ENCODE measurements around the gene GADD45G. TPM values are rescaled to one million over a fixed set of nuclear protein-coding genes. Genes with fewer than 3 reads are reported as not detected.

GADD45G gene
- total and polyA plus RNA-seq, 12 donors = 9.4 to 125 (median 21.2) TPM

GRCh38 chr9:89595646-89596045 lies 9.2 kb upstream of the GADD45G start:
- 87 to 90% methylated on average over 3 of the region's 3 CpGs for WGBS, 2 donors
- no peak overlapping the region for H3K27ac ChIP-seq
- DNase-seq (no peak), ATAC-seq (no peak)
- no peak for TF ChIP-seq CTCF (IDR thresholded peaks at IDR 0.05)
- peaks cover 0 to 2% (median 0%) of the 10 kb centered on the region in 9 donors for H3K4me1 ChIP-seq
- H3K36me3 ChIP-seq = no peaks in the 10 kb centered on the region
- intact Hi-C loops (cut with DNase I) = loop anchor here in 8 of 10 donors (5.0 to 10.0 kb wide), 4 partner anchors 1159 to 1279 kb away; no protein-coding TSS in a partner anchor
- H3K9me3 ChIP-seq = no peaks in the 10 kb centered on the region
- H3K27me3 ChIP-seq = peaks cover 0 to 7% (median 0%) of the 10 kb centered on the region in 7 donors
- H3K4me3 ChIP-seq = no peak overlapping the region

GRCh38 chr9:89596937-89597555 lies 7.8 kb upstream of the GADD45G start:
- DNase-seq = no peak
- WGBS, 2 donors = 72 to 74% methylated on average over 13 of the region's 13 CpGs
- no peak for TF ChIP-seq CTCF (IDR thresholded peaks at IDR 0.05)
- Histone ChIP-seq H3K27ac (no peak overlapping the region), H3K27me3 (peaks cover 0 to 4% (median 0%) of the 10 kb centered on the region in 7 donors), H3K9me3 (no peaks in the 10 kb centered on the region), H3K4me1 (peaks cover 0 to 2% (median 0%) of the 10 kb centered on the region in 9 donors), H3K4me3 (no peak overlapping the region), H3K36me3 (no peaks in the 10 kb centered on the region)
- intact Hi-C loops (cut with DNase I) = loop anchor here in 8 of 10 donors (5.0 to 10.0 kb wide), 4 partner anchors 1158 to 1278 kb away; no protein-coding TSS in a partner anchor
- ATAC-seq = no peak

GRCh38 chr9:89597711-89598362 lies 7.0 kb upstream of the GADD45G start:
- peak in 1 of 2 donors; percentile 61 for DNase-seq
- intact Hi-C loops (cut with DNase I) = loop anchor here in 8 of 10 donors (1.0 to 10.0 kb wide), 8 partner anchors 501 to 1277 kb away; no protein-coding TSS in a partner anchor
- Histone ChIP-seq H3K9me3 (no peaks in the 10 kb centered on the region), H3K4me3 (no peak overlapping the region), H3K27ac (no peak overlapping the region), H3K4me1 (peaks cover 0 to 2% (median under 1%) of the 10 kb centered on the region in 9 donors), H3K36me3 (no peaks in the 10 kb centered on the region), H3K27me3 (peaks cover 0 to 4% (median 0%) of the 10 kb centered on the region in 7 donors)
- 55 to 57% methylated on average over 7 of the region's 7 CpGs for WGBS, 2 donors
- peak in 7 of 8 donors; percentile 40 to 67 (median 59) for ATAC-seq
- peak; percentile 59 to 89 (median 83) for TF ChIP-seq CTCF (IDR thresholded peaks at IDR 0.05)

GRCh38 chr9:89598363-89598713 lies 6.5 kb upstream of the GADD45G start:
- Histone ChIP-seq H3K27ac (no peak overlapping the region), H3K36me3 (no peaks in the 10 kb centered on the region), H3K4me1 (peaks cover 3 to 6% (median 5%) of the 10 kb centered on the region in 9 donors), H3K27me3 (peaks cover 0 to 4% (median 0%) of the 10 kb centered on the region in 7 donors), H3K4me3 (no peak overlapping the region), H3K9me3 (no peaks in the 10 kb centered on the region)
- intact Hi-C loops (cut with DNase I) = loop anchor here in 8 of 10 donors (1.0 to 10.0 kb wide), 8 partner anchors 501 to 1276 kb away; no protein-coding TSS in a partner anchor
- no peak for ATAC-seq
- WGBS, 2 donors = 2 to 4% methylated on average over 2 of the region's 2 CpGs
- peak in 1 of 9 donors; percentile 23 for TF ChIP-seq CTCF (IDR thresholded peaks at IDR 0.05)
- DNase-seq = no peak
